ENCODE results near the gene RXRA.

Gene RXRA

GRCh38 chr9:134434894-134435506, 108.7 kb downstream of the RXRA start:
- H3K4me3 ChIP-seq (ENCODE audit: insufficient read length, low read depth), result no peak overlapping the region
- H3K36me3 ChIP-seq (ENCODE audit: insufficient read depth, insufficient read length, low read length), result peaks cover 49% of the 10 kb centered on the region
- DNase-seq (ENCODE audit: low read depth, low spot score), result no peak
- peaks cover 23% of the 10 kb centered on the region for H3K4me1 ChIP-seq (ENCODE audit: insufficient read depth, insufficient read length)
- TF ChIP-seq ZNF274 (IDR thresholded peaks at IDR 0.05; ENCODE audit: low read depth, low read length) (no peak), YY1 (IDR thresholded peaks at IDR 0.05; ENCODE audit: insufficient read depth, insufficient read length) (no peak)
- no peaks in the 10 kb centered on the region for H3K9me3 ChIP-seq (ENCODE audit: insufficient read depth, low read length)
- H3K9ac ChIP-seq (ENCODE audit: insufficient read length, low read depth), result peak overlapping the region; percentile 32
- no peaks in the 10 kb centered on the region for H3K27me3 ChIP-seq (ENCODE audit: insufficient read depth, insufficient read length)

GRCh38 chr9:134435550-134436378, 109.5 kb downstream of the RXRA start:
- Histone ChIP-seq H3K27me3 (ENCODE audit: insufficient read depth, insufficient read length) (no peaks in the 10 kb centered on the region), H3K36me3 (ENCODE audit: insufficient read depth, insufficient read length, low read length) (peaks cover 43% of the 10 kb centered on the region), H3K4me1 (ENCODE audit: insufficient read depth, insufficient read length) (peaks cover 25% of the 10 kb centered on the region), H3K9ac (ENCODE audit: insufficient read length, low read depth) (peak overlapping the region; percentile 25), H3K9me3 (ENCODE audit: insufficient read depth, low read length) (no peaks in the 10 kb centered on the region), H3K4me3 (ENCODE audit: insufficient read length, low read depth) (no peak overlapping the region)
- TF ChIP-seq SUZ12 (IDR thresholded peaks at IDR 0.05; ENCODE audit: extremely low read depth, insufficient read depth, insufficient read length) (no peak), YY1 (IDR thresholded peaks at IDR 0.05; ENCODE audit: insufficient read depth, insufficient read length) (no peak), ZNF274 (IDR thresholded peaks at IDR 0.05; ENCODE audit: low read depth, low read length) (no peak)
- DNase-seq (ENCODE audit: low read depth, low spot score), result no peak

GRCh38 chr9:134436379-134436762, 110.1 kb downstream of the RXRA start:
- H3K27me3 ChIP-seq (ENCODE audit: insufficient read depth, insufficient read length), result no peaks in the 10 kb centered on the region
- no peak overlapping the region for H3K9ac ChIP-seq (ENCODE audit: insufficient read length, low read depth)
- H3K4me3 ChIP-seq (ENCODE audit: insufficient read length, low read depth), result no peak overlapping the region
- TF ChIP-seq ZNF274 (IDR thresholded peaks at IDR 0.05; ENCODE audit: low read depth, low read length) (no peak), YY1 (IDR thresholded peaks at IDR 0.05; ENCODE audit: insufficient read depth, insufficient read length) (no peak), SUZ12 (IDR thresholded peaks at IDR 0.05; ENCODE audit: extremely low read depth, insufficient read depth, insufficient read length) (no peak)
- peaks cover 25% of the 10 kb centered on the region for H3K4me1 ChIP-seq (ENCODE audit: insufficient read depth, insufficient read length)
- DNase-seq (ENCODE audit: low read depth, low spot score), result no peak
- H3K36me3 ChIP-seq (ENCODE audit: insufficient read depth, insufficient read length, low read length), result peaks cover 40% of the 10 kb centered on the region
- H3K9me3 ChIP-seq (ENCODE audit: insufficient read depth, low read length), result no peaks in the 10 kb centered on the region

- no peak for DNase-seq (ENCODE audit: low read depth, low spot score)
- no peaks in the 10 kb centered on the region for H3K27me3 ChIP-seq (ENCODE audit: insufficient read depth, insufficient read length)
- H3K9me3 ChIP-seq (ENCODE audit: insufficient read depth, low read length), result no peaks in the 10 kb centered on the region
- H3K36me3 ChIP-seq (ENCODE audit: insufficient read depth, insufficient read length, low read length), result peaks cover 35% of the 10 kb centered on the region
- no peak overlapping the region for H3K4me3 ChIP-seq (ENCODE audit: insufficient read length, low read depth)
- no peak overlapping the region for H3K9ac ChIP-seq (ENCODE audit: insufficient read length, low read depth)
- TF ChIP-seq SUZ12 (IDR thresholded peaks at IDR 0.05; ENCODE audit: extremely low read depth, insufficient read depth, insufficient read length), result no peak
- TF ChIP-seq ZNF274 (IDR thresholded peaks at IDR 0.05; ENCODE audit: low read depth, low read length), result no peak
- no peak for TF ChIP-seq YY1 (IDR thresholded peaks at IDR 0.05; ENCODE audit: insufficient read depth, insufficient read length)
- peaks cover 23% of the 10 kb centered on the region for H3K4me1 ChIP-seq (ENCODE audit: insufficient read depth, insufficient read length)
Observed at GRCh38 chr9:134436911-134437310, 110.7 kb downstream of the RXRA start.

- Histone ChIP-seq H3K9ac (ENCODE audit: insufficient read length, low read depth) (peak overlapping the region; percentile 9), H3K4me1 (ENCODE audit: insufficient read depth, insufficient read length) (peaks cover 22% of the 10 kb centered on the region), H3K27me3 (ENCODE audit: insufficient read depth, insufficient read length) (no peaks in the 10 kb centered on the region), H3K4me3 (ENCODE audit: insufficient read length, low read depth) (no peak overlapping the region), H3K9me3 (ENCODE audit: insufficient read depth, low read length) (no peaks in the 10 kb centered on the region), H3K36me3 (ENCODE audit: insufficient read depth, insufficient read length, low read length) (peaks cover 32% of the 10 kb centered on the region)
- DNase-seq (ENCODE audit: low read depth, low spot score), result no peak
- TF ChIP-seq ZNF274 (IDR thresholded peaks at IDR 0.05; ENCODE audit: low read depth, low read length) (no peak), YY1 (IDR thresholded peaks at IDR 0.05; ENCODE audit: insufficient read depth, insufficient read length) (no peak), SUZ12 (IDR thresholded peaks at IDR 0.05; ENCODE audit: extremely low read depth, insufficient read depth, insufficient read length) (no peak)
Observed at GRCh38 chr9:134437403-134438194, 111.3 kb downstream of the RXRA start.

GRCh38 chr9:134438195-134438788, 112.0 kb downstream of the RXRA start:
- H3K4me3 ChIP-seq (ENCODE audit: insufficient read length, low read depth), result no peak overlapping the region
- H3K27me3 ChIP-seq (ENCODE audit: insufficient read depth, insufficient read length), result no peaks in the 10 kb centered on the region
- TF ChIP-seq ZNF274 (IDR thresholded peaks at IDR 0.05; ENCODE audit: low read depth, low read length), result no peak
- TF ChIP-seq YY1 (IDR thresholded peaks at IDR 0.05; ENCODE audit: insufficient read depth, insufficient read length), result no peak
- TF ChIP-seq SUZ12 (IDR thresholded peaks at IDR 0.05; ENCODE audit: extremely low read depth, insufficient read depth, insufficient read length), result no peak
- H3K9ac ChIP-seq (ENCODE audit: insufficient read length, low read depth), result peak overlapping the region; percentile 9
- no peaks in the 10 kb centered on the region for H3K9me3 ChIP-seq (ENCODE audit: insufficient read depth, low read length)
- H3K4me1 ChIP-seq (ENCODE audit: insufficient read depth, insufficient read length), result peaks cover 22% of the 10 kb centered on the region
- no peak for DNase-seq (ENCODE audit: low read depth, low spot score)
- peaks cover 32% of the 10 kb centered on the region for H3K36me3 ChIP-seq (ENCODE audit: insufficient read depth, insufficient read length, low read length)
